ENCODE data around the gene FHL2.

GRCh38 chr2:105410554-105410953 is 11.7 kb upstream of the FHL2 start:
- TF ChIP-seq CTCF (conservative IDR thresholded peaks at IDR 0.05) (no peak), EZH2 (IDR thresholded peaks at IDR 0.05; ENCODE audit: low read depth) (no peak)
